KG1 (cell line): ENCODE data around the gene ZNF22.
"Not testable (repeated sequence)": the region's sequence is repeated elsewhere in the genome, so short reads cannot be mapped to it uniquely, and the experiment has no call there.

ENCODE experiments used
- DNase-seq: peaks from one replicate; lab custom pipeline; 2025; lab: John Stamatoyannopoulos, UW

Gene ZNF22

GRCh38 chr10:44991571-44991970 lies 9.2 kb upstream of the ZNF22 start:
- DNase-seq, result no peak

- DNase-seq, result no peak
These were observed 8.5 kb upstream of the ZNF22 start for GRCh38 chr10:44992070-44992731.

GRCh38 chr10:44992732-44993225 lies 7.9 kb upstream of the ZNF22 start:
- no peak for DNase-seq

- DNase-seq, result no peak
These were observed 7.3 kb upstream of the ZNF22 start for GRCh38 chr10:44993226-44993921.

- DNase-seq, result no peak
These were observed 6.6 kb upstream of the ZNF22 start for GRCh38 chr10:44993922-44994751.

GRCh38 chr10:44994752-44995530 lies 5.8 kb upstream of the ZNF22 start:
- DNase-seq, result no peak

GRCh38 chr10:44995581-44995913 lies 5.2 kb upstream of the ZNF22 start:
- DNase-seq, result no peak

GRCh38 chr10:44995914-44996669 lies 4.6 kb upstream of the ZNF22 start:
- DNase-seq, result no peak

- DNase-seq, result no peak
These were observed 3.5 kb upstream of the ZNF22 start for GRCh38 chr10:44997105-44997748.

- no peak for DNase-seq
These were observed 2.5 kb upstream of the ZNF22 start for GRCh38 chr10:44998146-44998631.

- no peak for DNase-seq
These were observed 478 bp upstream of the ZNF22 start for GRCh38 chr10:45000138-45000751.

- DNase-seq, result peak; percentile 40
These were observed 842 bp downstream of the ZNF22 start for GRCh38 chr10:45001381-45002148.

GRCh38 chr10:45003432-45004000 lies 2.8 kb downstream of the ZNF22 start:
- DNase-seq, result no peak

GRCh38 chr10:45004661-45005060 lies 3.9 kb downstream of the ZNF22 start:
- DNase-seq, result no peak

GRCh38 chr10:45005284-45005683 lies 4.6 kb downstream of the ZNF22 start:
- DNase-seq, result no peak

- no peak for DNase-seq
These were observed 5.7 kb downstream of the ZNF22 start for GRCh38 chr10:45006276-45007030.

- DNase-seq, result peak; percentile 83
These were observed 7.9 kb downstream of the ZNF22 start for GRCh38 chr10:45008524-45009161.

- DNase-seq, result not testable (repeated sequence)
These were observed 13.8 kb downstream of the ZNF22 start for GRCh38 chr10:45014557-45014956.
